Ishikawa (cell line): ENCODE data around the gene NR5A2.

Source experiments
- CEBPB ChIP-seq: IDR thresholded peaks from 2 replicates; pipeline ENCODE4 v1.6.1; 2012
- CREB1 ChIP-seq: IDR thresholded peaks from 2 replicates; pipeline ENCODE4 v1.6.1; 2012; ENCODE audit warnings: low read depth
- EGR1 ChIP-seq: IDR thresholded peaks from 2 replicates; pipeline ENCODE4 v1.6.1; 2012
- EP300 ChIP-seq: IDR thresholded peaks from 2 replicates; pipeline ENCODE4 v1.6.1; 2012; ENCODE audit warnings: borderline replicate concordance
- FOXM1 ChIP-seq: IDR thresholded peaks from 2 replicates; pipeline ENCODE4 v1.6.1; 2012; ENCODE audit warnings: low read depth, borderline replicate concordance
- NFIC ChIP-seq: IDR thresholded peaks from 2 replicates; pipeline ENCODE4 v1.6.1; 2012
- RAD21 ChIP-seq: IDR thresholded peaks from 2 replicates; pipeline ENCODE4 v1.6.1; 2012; ENCODE audit warnings: low read depth
- TAF1 ChIP-seq: IDR thresholded peaks from 2 replicates; pipeline ENCODE4 v1.6.1; 2012; ENCODE audit warnings: low read depth, mild to moderate bottlenecking
- TCF12 ChIP-seq: IDR thresholded peaks from 2 replicates; pipeline ENCODE4 v1.6.1; 2012; ENCODE audit warnings: low read depth
- TEAD4 ChIP-seq: IDR thresholded peaks from 2 replicates; pipeline ENCODE4 v1.6.1; 2012
- YY1 ChIP-seq: IDR thresholded peaks from 2 replicates; pipeline ENCODE4 v1.6.1; 2012; ENCODE audit warnings: low read depth
- ZBTB7A ChIP-seq: IDR thresholded peaks from 2 replicates; pipeline ENCODE4 v1.6.1; 2012; ENCODE audit warnings: low read depth
- TF ChIP-seq, protein P1 (sequence below): IDR thresholded peaks from 2 replicates; pipeline ENCODE4 v1.6.1; 2012; ENCODE audit warnings: low read depth, mild to moderate bottlenecking
- TF ChIP-seq, protein P2 (sequence below): IDR thresholded peaks from 2 replicates; pipeline ENCODE4 v1.6.1; 2012

DNA sequence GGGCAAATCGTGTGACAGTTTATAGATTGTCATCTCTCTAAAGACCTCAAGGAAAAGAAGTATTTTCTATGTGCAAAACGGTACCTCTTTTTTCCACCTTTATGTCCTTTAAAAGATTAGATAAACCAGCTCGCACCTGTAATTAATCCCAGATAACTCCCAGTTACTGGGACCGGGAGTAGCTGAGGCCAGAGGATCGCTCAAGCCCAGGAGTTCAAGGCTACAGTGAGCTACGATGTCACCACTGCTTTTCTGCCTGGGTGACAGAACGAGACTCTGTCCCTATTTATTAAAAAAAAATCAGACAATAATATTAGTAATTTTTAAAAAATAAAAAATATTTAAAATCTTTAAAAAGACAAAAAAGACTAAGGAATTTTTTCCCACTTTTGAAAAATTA lies 141.4 kb downstream of the NR5A2 start:
- no peak for TF ChIP-seq EP300
- TF ChIP-seq EGR1, result no peak
- TF ChIP-seq, protein P1, sequence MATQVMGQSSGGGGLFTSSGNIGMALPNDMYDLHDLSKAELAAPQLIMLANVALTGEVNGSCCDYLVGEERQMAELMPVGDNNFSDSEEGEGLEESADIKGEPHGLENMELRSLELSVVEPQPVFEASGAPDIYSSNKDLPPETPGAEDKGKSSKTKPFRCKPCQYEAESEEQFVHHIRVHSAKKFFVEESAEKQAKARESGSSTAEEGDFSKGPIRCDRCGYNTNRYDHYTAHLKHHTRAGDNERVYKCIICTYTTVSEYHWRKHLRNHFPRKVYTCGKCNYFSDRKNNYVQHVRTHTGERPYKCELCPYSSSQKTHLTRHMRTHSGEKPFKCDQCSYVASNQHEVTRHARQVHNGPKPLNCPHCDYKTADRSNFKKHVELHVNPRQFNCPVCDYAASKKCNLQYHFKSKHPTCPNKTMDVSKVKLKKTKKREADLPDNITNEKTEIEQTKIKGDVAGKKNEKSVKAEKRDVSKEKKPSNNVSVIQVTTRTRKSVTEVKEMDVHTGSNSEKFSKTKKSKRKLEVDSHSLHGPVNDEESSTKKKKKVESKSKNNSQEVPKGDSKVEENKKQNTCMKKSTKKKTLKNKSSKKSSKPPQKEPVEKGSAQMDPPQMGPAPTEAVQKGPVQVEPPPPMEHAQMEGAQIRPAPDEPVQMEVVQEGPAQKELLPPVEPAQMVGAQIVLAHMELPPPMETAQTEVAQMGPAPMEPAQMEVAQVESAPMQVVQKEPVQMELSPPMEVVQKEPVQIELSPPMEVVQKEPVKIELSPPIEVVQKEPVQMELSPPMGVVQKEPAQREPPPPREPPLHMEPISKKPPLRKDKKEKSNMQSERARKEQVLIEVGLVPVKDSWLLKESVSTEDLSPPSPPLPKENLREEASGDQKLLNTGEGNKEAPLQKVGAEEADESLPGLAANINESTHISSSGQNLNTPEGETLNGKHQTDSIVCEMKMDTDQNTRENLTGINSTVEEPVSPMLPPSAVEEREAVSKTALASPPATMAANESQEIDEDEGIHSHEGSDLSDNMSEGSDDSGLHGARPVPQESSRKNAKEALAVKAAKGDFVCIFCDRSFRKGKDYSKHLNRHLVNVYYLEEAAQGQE, result no peak
- TF ChIP-seq CREB1, result no peak
- no peak for TF ChIP-seq TCF12
- TF ChIP-seq TEAD4, result no peak
- TF ChIP-seq CEBPB, result no peak
- TF ChIP-seq TAF1, result no peak
- TF ChIP-seq RAD21, result no peak
- TF ChIP-seq ZBTB7A, result no peak
- no peak for TF ChIP-seq YY1
- no peak for TF ChIP-seq NFIC
- TF ChIP-seq, protein P2, sequence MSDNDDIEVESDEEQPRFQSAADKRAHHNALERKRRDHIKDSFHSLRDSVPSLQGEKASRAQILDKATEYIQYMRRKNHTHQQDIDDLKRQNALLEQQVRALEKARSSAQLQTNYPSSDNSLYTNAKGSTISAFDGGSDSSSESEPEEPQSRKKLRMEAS, result no peak
- no peak for TF ChIP-seq FOXM1
